ENCODE measurements around the gene COQ8B.

COQ8B gene

GRCh38 chr19:40701758-40702157, 14.9 kb downstream of the COQ8B start:
- in situ Hi-C loops (cut with MboI; ENCODE audit: low sequenced_read_pairs): no loop called here
- no peaks in the 10 kb centered on the region for H3K27me3 ChIP-seq (ENCODE audit: low read depth)
- H3K36me3 ChIP-seq (replicated peaks): peaks cover 30% of the 10 kb centered on the region
- H3K9me3 ChIP-seq: no peaks in the 10 kb centered on the region
- no peak for DNase-seq (ENCODE audit: low spot score in 2 of 2)
- H3K4me1 ChIP-seq: no peaks in the 10 kb centered on the region
- no peak overlapping the region for H3K4me3 ChIP-seq

GRCh38 chr19:40700083-40700482, 16.6 kb downstream of the COQ8B start:
- in situ Hi-C loops (cut with MboI; ENCODE audit: low sequenced_read_pairs): no loop called here
- no peak overlapping the region for H3K4me3 ChIP-seq
- H3K36me3 ChIP-seq (replicated peaks): peaks cover 29% of the 10 kb centered on the region
- no peaks in the 10 kb centered on the region for H3K9me3 ChIP-seq
- no peak for DNase-seq (ENCODE audit: low spot score in 2 of 2)
- H3K27me3 ChIP-seq (ENCODE audit: low read depth): no peaks in the 10 kb centered on the region
- no peaks in the 10 kb centered on the region for H3K4me1 ChIP-seq

- no peaks in the 10 kb centered on the region for H3K9me3 ChIP-seq
- DNase-seq (ENCODE audit: low spot score in 2 of 2): no peak
- H3K27me3 ChIP-seq (ENCODE audit: low read depth): no peaks in the 10 kb centered on the region
- H3K4me1 ChIP-seq: no peaks in the 10 kb centered on the region
- H3K4me3 ChIP-seq: no peak overlapping the region
- in situ Hi-C loops (cut with MboI; ENCODE audit: low sequenced_read_pairs): no loop called here
- H3K36me3 ChIP-seq (replicated peaks): peaks cover 14% of the 10 kb centered on the region
These were observed 19.7 kb downstream of the COQ8B start for GRCh38 chr19:40697007-40697406.

DNA sequence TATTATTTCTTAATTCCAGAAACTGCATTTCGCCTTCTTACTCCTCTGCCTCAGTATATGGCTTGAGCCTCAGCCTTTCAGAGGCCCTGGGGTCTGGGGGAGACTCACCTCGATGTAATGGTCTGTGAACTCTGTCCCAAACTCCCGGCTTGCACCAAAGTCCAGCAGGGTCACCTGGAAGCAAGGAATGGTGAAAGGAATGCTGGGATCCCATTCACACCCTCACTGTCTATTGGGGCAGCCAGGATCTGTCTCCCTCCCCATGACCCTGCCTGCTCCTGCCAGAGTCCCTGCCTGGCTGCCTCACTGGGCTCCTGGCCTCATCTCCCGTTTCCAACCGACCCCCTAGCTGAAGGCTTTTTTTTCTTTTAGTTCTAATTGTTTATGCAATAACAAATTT, 20.8 kb downstream of the COQ8B start:
- no peak overlapping the region for H3K4me3 ChIP-seq
- H3K36me3 ChIP-seq (replicated peaks): peaks cover 14% of the 10 kb centered on the region
- peaks cover 6% of the 10 kb centered on the region for H3K4me1 ChIP-seq
- no peak for DNase-seq (ENCODE audit: low spot score in 2 of 2)
- in situ Hi-C loops (cut with MboI; ENCODE audit: low sequenced_read_pairs): no loop called here
- no peaks in the 10 kb centered on the region for H3K9me3 ChIP-seq
- no peaks in the 10 kb centered on the region for H3K27me3 ChIP-seq (ENCODE audit: low read depth)

- H3K4me1 ChIP-seq: peaks cover 14% of the 10 kb centered on the region
- DNase-seq (ENCODE audit: low spot score in 2 of 2): no peak
- H3K9me3 ChIP-seq: no peaks in the 10 kb centered on the region
- no peaks in the 10 kb centered on the region for H3K27me3 ChIP-seq (ENCODE audit: low read depth)
- in situ Hi-C loops (cut with MboI; ENCODE audit: low sequenced_read_pairs): no loop called here
- H3K4me3 ChIP-seq: no peak overlapping the region
- peaks cover 14% of the 10 kb centered on the region for H3K36me3 ChIP-seq (replicated peaks)
These were observed 22.8 kb downstream of the COQ8B start for GRCh38 chr19:40693896-40694295.

DNA sequence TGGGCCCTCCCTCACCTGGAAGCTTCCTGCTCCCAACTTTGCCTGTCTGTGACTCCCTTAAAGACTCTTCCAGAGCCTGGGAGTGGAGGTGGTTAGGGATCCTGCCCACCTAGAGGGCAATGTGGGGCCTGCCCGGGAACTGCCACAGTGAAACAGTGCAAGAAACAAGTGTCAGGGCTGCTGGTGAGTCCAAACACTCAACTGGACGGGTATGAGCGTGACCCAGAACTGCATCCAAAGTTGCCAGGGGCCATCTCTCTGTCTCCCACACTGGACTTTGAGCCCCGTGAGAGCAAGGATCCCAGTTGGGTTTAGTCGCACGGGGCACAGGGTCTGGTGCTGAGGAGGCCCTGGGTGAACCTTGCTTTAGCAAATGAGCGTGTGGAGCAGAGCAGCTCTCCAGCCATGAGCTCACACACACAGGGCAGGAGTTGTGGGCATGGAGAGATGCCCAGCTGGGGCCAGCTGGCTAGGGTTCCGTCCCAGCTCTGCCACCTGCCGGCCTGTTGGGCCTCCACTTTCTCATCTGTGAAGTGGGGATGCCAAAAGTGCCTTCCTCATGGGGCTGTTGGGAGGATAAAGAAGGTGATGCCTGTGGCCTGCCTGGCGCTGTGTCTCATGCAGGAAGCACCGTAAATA, 23.4 kb downstream of the COQ8B start:
- Histone ChIP-seq H3K36me3 (replicated peaks) (peaks cover 14% of the 10 kb centered on the region), H3K9me3 (no peaks in the 10 kb centered on the region), H3K4me3 (no peak overlapping the region), H3K27me3 (ENCODE audit: low read depth) (no peaks in the 10 kb centered on the region), H3K4me1 (peaks cover 14% of the 10 kb centered on the region)
- in situ Hi-C loops (cut with MboI; ENCODE audit: low sequenced_read_pairs): no loop called here
- DNase-seq (ENCODE audit: low spot score in 2 of 2): no peak

DNA sequence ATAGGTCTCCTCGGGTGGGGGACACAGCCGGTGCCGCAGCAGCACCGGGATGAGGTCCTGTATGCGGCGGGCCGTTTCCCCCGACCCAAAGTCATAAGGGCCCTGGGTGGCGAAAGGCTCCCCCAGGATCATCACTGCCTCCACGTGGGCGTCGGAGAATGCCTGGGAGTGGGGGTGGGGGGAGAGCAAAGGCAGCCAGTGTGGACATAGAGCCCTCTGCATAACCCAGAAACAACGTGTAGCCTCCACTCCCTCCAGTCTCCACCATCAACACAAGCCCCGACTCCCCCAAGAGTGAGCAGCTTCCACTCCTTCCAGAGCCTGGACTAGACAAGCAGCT, 24.5 kb downstream of the COQ8B start:
- in situ Hi-C loops (cut with MboI; ENCODE audit: low sequenced_read_pairs): no loop called here
- Histone ChIP-seq H3K4me1 (peaks cover 14% of the 10 kb centered on the region), H3K9me3 (no peaks in the 10 kb centered on the region), H3K27me3 (ENCODE audit: low read depth) (no peaks in the 10 kb centered on the region), H3K4me3 (no peak overlapping the region), H3K36me3 (replicated peaks) (peaks cover 14% of the 10 kb centered on the region)
- DNase-seq (ENCODE audit: low spot score in 2 of 2): no peak

DNA sequence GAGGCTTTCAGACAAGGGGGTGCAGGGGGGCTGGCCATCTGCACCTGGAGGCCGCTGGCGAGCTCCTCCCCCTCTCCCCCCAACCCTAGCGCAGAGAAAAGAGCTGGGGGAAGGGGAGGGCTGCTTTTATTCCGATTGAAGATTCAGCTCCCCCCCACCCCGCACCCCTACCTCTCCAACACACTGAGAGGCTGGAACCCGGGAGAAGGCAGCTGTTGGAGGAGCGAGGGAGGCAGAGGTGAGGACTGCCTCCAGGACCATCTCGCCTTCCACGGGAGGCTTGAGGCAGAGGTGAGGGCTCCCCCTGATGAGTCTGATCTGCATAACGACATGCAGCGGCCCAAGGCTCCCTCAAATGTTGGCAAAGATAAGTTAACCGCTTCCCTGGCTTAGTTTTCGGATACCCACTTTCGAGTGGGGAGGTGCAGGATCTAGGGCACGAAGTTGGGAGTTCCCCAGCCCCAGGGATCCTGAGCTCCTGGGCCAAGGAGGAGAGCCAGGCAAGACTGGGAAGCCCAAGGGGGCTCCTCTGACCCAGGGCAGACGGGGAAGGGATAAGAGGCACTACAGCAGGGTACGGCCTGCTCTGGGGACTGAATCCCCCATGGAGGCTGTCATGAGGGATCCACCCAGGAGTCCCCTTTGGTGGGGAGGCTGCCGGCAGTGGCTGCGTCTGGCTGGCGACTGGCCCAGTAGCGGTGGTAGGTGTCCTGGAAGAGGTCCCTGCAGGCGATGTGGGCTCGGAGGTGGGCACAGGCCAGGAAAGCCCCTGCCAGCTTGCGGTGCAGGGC, 25.1 kb downstream of the COQ8B start:
- peaks cover 16% of the 10 kb centered on the region for H3K36me3 ChIP-seq (replicated peaks)
- H3K27me3 ChIP-seq (ENCODE audit: low read depth): no peaks in the 10 kb centered on the region
- no peaks in the 10 kb centered on the region for H3K9me3 ChIP-seq
- no peak for DNase-seq (ENCODE audit: low spot score in 2 of 2)
- in situ Hi-C loops (cut with MboI; ENCODE audit: low sequenced_read_pairs): no loop called here
- peaks cover 14% of the 10 kb centered on the region for H3K4me1 ChIP-seq
- no peak overlapping the region for H3K4me3 ChIP-seq

GRCh38 chr19:40690693-40691420, 25.8 kb downstream of the COQ8B start:
- peaks cover 21% of the 10 kb centered on the region for H3K36me3 ChIP-seq (replicated peaks)
- no peaks in the 10 kb centered on the region for H3K27me3 ChIP-seq (ENCODE audit: low read depth)
- peak; percentile 85 to 96 for DNase-seq (ENCODE audit: low spot score in 2 of 2)
- H3K4me3 ChIP-seq: peak overlapping the region; percentile 49
- in situ Hi-C loops (cut with MboI; ENCODE audit: low sequenced_read_pairs): no loop called here
- H3K9me3 ChIP-seq: no peaks in the 10 kb centered on the region
- H3K4me1 ChIP-seq: peaks cover 14% of the 10 kb centered on the region

- in situ Hi-C loops (cut with MboI; ENCODE audit: low sequenced_read_pairs): no loop called here
- no peak for DNase-seq (ENCODE audit: low spot score in 2 of 2)
These were observed 26.5 kb downstream of the COQ8B start, which contains the start of gene NUMBL for GRCh38 chr19:40690050-40690692. NUMBL (minus strand) TSS chr19:40690651; CDS start chr19:40690483, 168 bp downstream.

GRCh38 chr19:40689339-40690049, 27.2 kb downstream of the COQ8B start:
- in situ Hi-C loops (cut with MboI; ENCODE audit: low sequenced_read_pairs): no loop called here
- peaks cover 22% of the 10 kb centered on the region for H3K36me3 ChIP-seq (replicated peaks)
- peaks cover 14% of the 10 kb centered on the region for H3K4me1 ChIP-seq
- no peaks in the 10 kb centered on the region for H3K9me3 ChIP-seq
- no peaks in the 10 kb centered on the region for H3K27me3 ChIP-seq (ENCODE audit: low read depth)
- peak in 1 of 2 experiments; percentile 68 for DNase-seq (ENCODE audit: low spot score in 2 of 2)
- H3K4me3 ChIP-seq: peak overlapping the region; percentile 49

More at GRCh38 chr19:40690050-40690692, 26.5 kb downstream of the COQ8B start, which contains the start of gene NUMBL:
- peaks cover 14% of the 10 kb centered on the region for H3K4me1 ChIP-seq
- peaks cover 22% of the 10 kb centered on the region for H3K36me3 ChIP-seq (replicated peaks)
- no peaks in the 10 kb centered on the region for H3K27me3 ChIP-seq (ENCODE audit: low read depth)
- peak within 1 kb of the TSS; percentile 49 for H3K4me3 ChIP-seq
- H3K9me3 ChIP-seq: no peaks in the 10 kb centered on the region

- H3K27me3 ChIP-seq (ENCODE audit: low read depth): no peaks in the 10 kb centered on the region
- H3K36me3 ChIP-seq (replicated peaks): peaks cover 20% of the 10 kb centered on the region
- in situ Hi-C loops (cut with MboI; ENCODE audit: low sequenced_read_pairs): no loop called here
- H3K4me1 ChIP-seq: peaks cover 14% of the 10 kb centered on the region
- no peaks in the 10 kb centered on the region for H3K9me3 ChIP-seq
- peak overlapping the region; percentile 49 for H3K4me3 ChIP-seq
- no peak for DNase-seq (ENCODE audit: low spot score in 2 of 2)
These were observed 27.7 kb downstream of the COQ8B start for GRCh38 chr19:40688987-40689338.

- Histone ChIP-seq H3K27me3 (ENCODE audit: low read depth) (no peaks in the 10 kb centered on the region), H3K36me3 (replicated peaks) (peaks cover 20% of the 10 kb centered on the region), H3K4me1 (peaks cover 14% of the 10 kb centered on the region), H3K9me3 (no peaks in the 10 kb centered on the region), H3K4me3 (no peak overlapping the region)
- no peak for DNase-seq (ENCODE audit: low spot score in 2 of 2)
- in situ Hi-C loops (cut with MboI; ENCODE audit: low sequenced_read_pairs): no loop called here
These were observed 28.4 kb downstream of the COQ8B start for GRCh38 chr19:40688309-40688708.
